ENCODE measurements around the gene CHST12. TPM values are rescaled to one million over a fixed set of nuclear protein-coding genes. Genes with fewer than 3 reads are reported as not detected.

Gene CHST12
- total and polyA plus RNA-seq, 10 of the 15 experiments (the other 5 are each of a cell fraction or from before 2014, with no cell fraction given) = 0.05 to 14.2 (median 3.3) TPM

GRCh38 chr7:2480070-2480408 is 76.6 kb downstream of the CHST12 start (continued):
- TF ChIP-seq CUX1 (IDR thresholded peaks at IDR 0.05; ENCODE audit: insufficient replicate concordance, low read depth, low read length) (no peak), ETV6 (conservative IDR thresholded peaks at IDR 0.05 in 1 of 2, IDR thresholded peaks at IDR 0.05 in 1 of 2; ENCODE audit: borderline replicate concordance in 1 of 2, low read depth in 1 of 2) (no peak), RELB (IDR thresholded peaks at IDR 0.05; ENCODE audit: low read depth) (no peak), ZBTB11 (CRISPR knock-in tag; IDR thresholded peaks at IDR 0.05) (no peak), NR2C1 (IDR thresholded peaks at IDR 0.05) (no peak), POLR2A (IDR thresholded peaks at IDR 0.05; ENCODE audit: low read depth, low read length) (no peak), CREB1 (IDR thresholded peaks at IDR 0.05; ENCODE audit: low read depth) (no peak), ZNF622 (IDR thresholded peaks at IDR 0.05) (no peak), E2F8 (IDR thresholded peaks at IDR 0.05; ENCODE audit: low read depth, partially characterized antibody) (no peak), EP300 (IDR thresholded peaks at IDR 0.05; ENCODE audit: borderline replicate concordance in 1 of 2, control insufficient read depth in 1 of 2, low read depth in 2 of 2, low read length in 2 of 2) (no peak), SRF (IDR thresholded peaks at IDR 0.05; ENCODE audit: low read depth in 2 of 2, low read length in 2 of 2) (no peak), SP1 (IDR thresholded peaks at IDR 0.05; ENCODE audit: low read depth, low read length) (no peak), KAT2A (conservative IDR thresholded peaks at IDR 0.05; ENCODE audit: control insufficient read depth, low read depth, low read length) (no peak), JUNB (IDR thresholded peaks at IDR 0.05) (no peak)

Measured in GM12878 (cell line).